SK-MEL-5 (cell line): ENCODE measurements around the gene MORN3. TPM values are rescaled to one million over a fixed set of nuclear protein-coding genes. Genes with fewer than 3 reads are reported as not detected.

ENCODE experiments used
- DNase-seq: peaks from one replicate; pipeline ENCODE4 v3.0.0-alpha.2; 2016; ENCODE audit warnings: low read depth, low spot score
- in situ Hi-C: cut with HindIII; loops from 2 replicates; pipeline ENCODE4 v1.10.0; 2016; ENCODE audit warnings: low sequenced_read_pairs, high pct_unique_total_duplicates, low pct_unique_long_range_greater_than_20kb
- small RNA-seq, 2 experiments: library from RNA; depleted of rRNA; stranded (forward); fragments of <200 nt; gene quantifications; one replicate each; pipeline ENCODE3, GENCODE V24; 2014
- total RNA-seq: library from RNA; depleted of rRNA; stranded (reverse); fragments of >200 nt; shearing (Covaris generic); gene quantifications from 2 replicates; pipeline ENCODE4 v1.2.3, GENCODE V29; 2014; rRNA removed

The MORN3 gene
- total RNA-seq, 1 experiment from 2014 or later, result not detected

DNA sequence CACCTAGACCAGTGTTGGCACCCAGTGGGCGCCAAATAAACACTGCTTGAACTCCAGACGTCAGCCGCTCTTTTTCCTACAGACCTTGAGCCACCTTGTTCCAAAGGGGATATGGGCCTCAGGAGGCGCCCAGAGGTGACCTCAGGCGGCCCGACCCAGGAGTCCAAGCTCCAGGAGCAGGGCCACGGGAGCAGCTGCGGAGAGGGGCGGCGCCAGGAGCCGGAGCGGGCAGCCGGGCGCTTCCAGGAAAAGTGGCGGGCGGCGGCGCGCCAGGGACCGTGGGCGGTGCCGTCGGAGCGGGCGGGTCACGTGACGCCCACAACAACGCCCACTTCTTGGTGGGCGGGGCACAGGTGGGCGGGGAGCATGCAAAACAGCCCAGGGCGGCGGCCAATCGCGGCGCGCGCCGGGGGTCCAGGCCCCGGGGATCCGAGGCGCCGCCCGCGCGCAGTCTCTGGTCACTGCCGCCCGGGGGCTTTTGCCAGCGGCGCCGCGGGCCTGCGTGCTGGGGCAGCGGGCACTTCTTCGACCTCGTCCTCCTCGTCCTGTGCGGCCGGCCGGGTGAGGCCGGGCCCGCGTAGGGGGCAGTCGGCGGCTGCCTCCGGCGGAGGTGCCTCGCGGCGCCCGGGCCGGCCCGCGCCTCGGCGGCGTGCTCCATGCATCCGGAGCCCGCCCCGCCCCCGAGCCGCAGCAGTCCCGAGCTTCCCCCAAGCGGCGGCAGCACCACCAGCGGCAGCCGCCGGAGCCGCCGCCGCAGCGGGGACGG, 43.2 kb downstream of the MORN3 start, which contains the start of gene ORAI1:
Gene ORAI1 (plus strand): TSS at position 444 of the 766 bp plus-strand sequence.
- DNase-seq, result peak; percentile 92
- in situ Hi-C loops, result no loop called here

GRCh38 chr12:121620333-121620891, 49.0 kb downstream of the MORN3 start:
- in situ Hi-C loops, result no loop called here
- DNase-seq, result no peak

DNA sequence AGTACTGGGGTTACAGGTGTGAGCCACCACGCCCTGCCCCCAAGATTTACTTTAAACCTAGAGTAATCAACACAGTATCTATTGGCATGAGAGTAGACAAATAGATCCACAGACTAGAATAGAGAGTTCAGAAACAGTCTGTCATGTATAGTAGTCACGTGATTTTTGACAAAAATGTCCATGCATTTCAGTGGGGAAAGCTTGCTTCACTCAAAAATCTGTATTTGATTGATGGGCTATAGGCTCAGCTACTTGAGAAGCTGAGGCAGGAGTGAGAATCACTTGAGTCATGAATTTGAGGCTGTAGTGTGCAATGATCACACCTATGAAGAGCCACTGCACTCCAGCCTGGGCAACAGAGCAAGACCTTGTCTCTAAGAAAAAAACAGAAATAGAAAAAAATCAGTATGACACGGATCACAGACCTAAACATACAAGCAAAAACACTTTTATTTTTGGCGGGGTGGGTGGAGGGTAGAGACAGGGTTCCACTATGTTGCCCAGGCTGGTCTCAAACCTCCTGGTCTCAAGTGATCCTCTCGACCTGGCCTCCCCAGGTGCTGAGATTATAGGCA, 50.7 kb downstream of the MORN3 start:
- no peak for DNase-seq
- in situ Hi-C loops, result no loop called here

- in situ Hi-C loops, result no loop called here
- no peak for DNase-seq
These were observed 54.5 kb downstream of the MORN3 start for GRCh38 chr12:121614872-121615467.

GRCh38 chr12:121613462-121613861, 56.0 kb downstream of the MORN3 start:
- DNase-seq, result no peak
- in situ Hi-C loops, result no loop called here

GRCh38 chr12:121611306-121611705, 58.1 kb downstream of the MORN3 start:
- in situ Hi-C loops, result no loop called here
- peak; percentile 48 for DNase-seq

DNA sequence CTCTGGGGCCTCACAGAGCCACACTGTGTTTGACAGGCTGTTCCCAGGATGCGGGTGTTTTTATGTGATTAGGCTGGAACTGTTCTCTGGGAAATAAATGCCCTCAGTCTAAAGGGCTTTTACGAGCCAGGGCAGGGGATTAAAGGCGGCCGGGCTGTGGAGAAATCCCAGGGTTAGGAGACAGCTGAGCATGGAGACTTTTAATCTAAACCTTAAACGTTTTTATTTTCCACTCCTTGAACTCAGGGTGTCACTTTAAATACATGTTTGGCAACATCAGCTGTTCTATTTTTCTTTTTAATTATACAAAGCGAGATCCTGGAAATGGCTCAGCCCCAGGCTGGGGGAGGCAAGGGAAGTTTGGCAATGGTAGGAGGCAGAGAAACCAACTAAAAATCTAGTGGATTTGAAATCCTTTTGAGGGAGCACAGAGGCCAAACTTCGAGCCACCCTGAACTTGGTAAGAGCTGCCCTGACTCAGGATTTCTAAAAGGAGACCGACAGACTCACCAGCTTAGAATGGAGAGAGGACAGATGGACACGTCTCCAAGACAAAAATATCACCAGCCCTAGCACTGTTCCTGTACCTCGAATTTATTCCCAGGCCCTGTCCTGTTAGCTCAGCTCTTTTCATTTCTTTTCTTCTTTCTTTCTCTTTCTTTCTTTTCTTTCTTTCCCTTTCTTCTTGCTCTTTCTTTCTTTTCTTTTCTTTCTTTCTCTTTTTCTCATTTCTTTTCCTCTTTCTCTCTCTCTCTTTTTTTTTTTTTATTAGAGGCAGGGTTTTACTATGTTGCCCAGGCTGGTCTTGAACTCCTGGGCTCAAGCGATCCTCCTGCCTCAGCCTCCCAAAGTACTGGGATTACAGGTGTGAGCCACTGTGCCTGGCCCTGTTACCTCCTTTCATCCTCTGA, 59.0 kb downstream of the MORN3 start:
- DNase-seq, result peak; percentile 31
- in situ Hi-C loops, result no loop called here

DNA sequence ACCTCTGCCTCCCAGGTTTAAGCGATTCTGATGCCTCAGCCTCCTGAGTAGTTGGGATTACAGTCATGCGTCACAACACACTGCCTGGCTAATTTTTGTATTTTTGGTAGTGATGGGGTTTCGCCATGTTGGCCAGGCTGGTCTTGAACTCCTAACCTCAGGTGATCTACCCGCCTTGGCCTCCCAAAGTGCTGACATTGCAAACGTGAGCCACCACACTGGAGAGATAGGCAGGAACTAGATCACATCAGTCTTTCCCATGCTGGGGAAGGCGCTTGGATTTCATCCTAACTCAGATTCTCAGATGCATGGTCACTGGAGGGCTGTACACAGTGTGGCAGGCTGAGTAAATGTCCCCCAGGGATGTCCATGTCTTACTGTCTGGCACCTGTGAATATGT, 61.2 kb downstream of the MORN3 start:
- in situ Hi-C loops, result no loop called here
- no peak for DNase-seq

GRCh38 chr12:121603581-121603980, 65.9 kb downstream of the MORN3 start:
- in situ Hi-C loops, result no loop called here
- no peak for DNase-seq

- in situ Hi-C loops, result no loop called here
- DNase-seq, result no peak
These were observed 66.7 kb downstream of the MORN3 start for GRCh38 chr12:121602766-121603165.

- in situ Hi-C loops, result no loop called here
- no peak for DNase-seq
These were observed 68.6 kb downstream of the MORN3 start for GRCh38 chr12:121600702-121601336.

Small RNA genes within 50 kb of the gene (small RNA-seq; reads per million reads assigned to genes)
- 0 reads per million in 2 experiments for gene RNU6-1004P

Other genes starting within 250 kb of the MORN3 start
- gene KDM2B, start 88.6 kb downstream of the MORN3 start, total RNA-seq, result 24.4 and 30.4 TPM in 2 replicates
- 16.9 and 22.2 TPM in 2 replicates for gene ORAI1, start 43.1 kb downstream of the MORN3 start, total RNA-seq
- gene TMEM120B, start 43.1 kb upstream of the MORN3 start, total RNA-seq, result 13.6 and 14.2 TPM in 2 replicates
- gene RHOF, start 124.0 kb upstream of the MORN3 start, total RNA-seq, result 5.3 and 5.7 TPM in 2 replicates
- 2.0 TPM in 2 replicates for gene SETD1B, start 134.4 kb upstream of the MORN3 start, total RNA-seq
- not detected in 2 replicates for gene HPD, start 189.2 kb upstream of the MORN3 start, total RNA-seq
- 75.9 and 95.1 TPM in 2 replicates for gene PSMD9, start 219.1 kb upstream of the MORN3 start, total RNA-seq
- gene CFAP251, start 248.9 kb upstream of the MORN3 start, total RNA-seq, result 3.3 and 5.3 TPM in 2 replicates